Stimulated activated CD8-positive, alpha-beta memory T cell treated with anti-CD3 and anti-CD28 coated beads, Interleukin-7, amount 100 ng/mL, for 1 hour (primary cell): Measurements from ENCODE around the gene RING1.
A peak's percentile ranks its signal among the peaks of the same experiment; 100 is the strongest.

Experiments used
- DNase-seq, 2 donors: peaks; one replicate each; pipeline ENCODE4 v3.0.0-alpha.2; 2020; ENCODE audit warnings: low read depth in 2 of 2

The RING1 gene

DNA sequence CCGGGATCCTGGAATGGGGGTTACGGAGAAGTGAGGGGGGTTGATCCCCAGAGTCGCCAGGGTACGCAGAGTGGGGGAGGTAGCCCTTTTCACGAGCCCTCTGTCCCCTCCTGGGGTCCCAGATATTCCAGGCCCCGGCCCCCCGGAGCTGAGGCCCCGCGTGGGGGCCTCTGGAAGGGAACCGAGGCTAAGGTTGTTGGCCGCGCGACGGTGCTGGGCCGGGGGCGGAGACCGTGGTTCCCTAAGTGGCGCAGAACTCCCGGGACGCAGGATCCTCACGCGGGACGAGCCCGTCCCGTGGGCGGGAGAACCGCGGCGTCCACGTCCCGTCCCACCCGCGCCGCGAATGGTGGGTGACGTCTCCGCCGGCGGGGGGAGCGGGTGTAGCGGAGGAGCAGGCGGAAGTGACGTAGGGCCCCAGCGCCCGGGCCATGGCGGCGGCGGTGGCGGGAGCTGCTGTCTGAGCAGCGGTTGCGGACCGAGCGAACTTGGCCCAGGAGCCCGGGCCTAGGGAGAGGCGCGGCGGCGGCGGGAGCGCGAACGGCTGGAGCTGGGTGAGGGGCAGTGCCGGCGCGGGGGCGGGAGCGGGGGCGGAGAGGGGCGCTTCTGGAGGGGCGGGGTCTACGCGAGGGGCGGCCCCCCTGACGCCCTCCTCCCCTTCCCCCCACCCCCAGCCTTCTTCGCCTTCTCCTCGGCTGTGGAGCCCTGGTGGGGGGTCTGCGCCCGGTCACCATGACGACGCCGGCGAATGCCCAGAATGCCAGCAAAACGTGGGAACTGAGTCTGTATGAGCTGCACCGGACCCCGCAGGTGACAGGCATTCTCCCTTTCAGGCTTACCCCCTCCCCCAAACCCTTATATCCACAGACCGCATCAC lies at the start of gene RING1:
Gene RING1 (plus strand): TSS at position 410 of the 877 bp plus-strand sequence. CDS start 323 bp downstream, at position 733.
- DNase-seq = peak; percentile 69 to 77

DNA sequence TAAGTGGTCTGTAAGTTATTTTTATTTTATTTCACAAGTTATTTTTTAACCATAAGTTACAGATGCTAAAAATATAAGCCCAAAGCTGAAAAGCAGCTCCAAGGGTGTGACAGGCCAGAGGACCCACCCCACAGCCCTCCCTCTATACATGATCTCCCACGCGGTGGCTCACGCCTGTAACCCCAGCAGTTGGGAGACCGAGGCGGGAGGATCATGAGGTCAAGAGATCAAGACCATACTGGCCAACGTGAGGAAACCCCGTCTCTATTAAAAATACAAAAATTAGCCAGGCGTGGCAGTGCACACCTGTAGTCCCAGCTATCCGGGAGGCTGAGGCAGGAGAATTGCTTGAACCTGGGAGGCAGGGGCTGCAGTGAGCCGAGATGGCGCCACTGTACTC lies 48.2 kb upstream of the RING1 start:
- no peak for DNase-seq

DNA sequence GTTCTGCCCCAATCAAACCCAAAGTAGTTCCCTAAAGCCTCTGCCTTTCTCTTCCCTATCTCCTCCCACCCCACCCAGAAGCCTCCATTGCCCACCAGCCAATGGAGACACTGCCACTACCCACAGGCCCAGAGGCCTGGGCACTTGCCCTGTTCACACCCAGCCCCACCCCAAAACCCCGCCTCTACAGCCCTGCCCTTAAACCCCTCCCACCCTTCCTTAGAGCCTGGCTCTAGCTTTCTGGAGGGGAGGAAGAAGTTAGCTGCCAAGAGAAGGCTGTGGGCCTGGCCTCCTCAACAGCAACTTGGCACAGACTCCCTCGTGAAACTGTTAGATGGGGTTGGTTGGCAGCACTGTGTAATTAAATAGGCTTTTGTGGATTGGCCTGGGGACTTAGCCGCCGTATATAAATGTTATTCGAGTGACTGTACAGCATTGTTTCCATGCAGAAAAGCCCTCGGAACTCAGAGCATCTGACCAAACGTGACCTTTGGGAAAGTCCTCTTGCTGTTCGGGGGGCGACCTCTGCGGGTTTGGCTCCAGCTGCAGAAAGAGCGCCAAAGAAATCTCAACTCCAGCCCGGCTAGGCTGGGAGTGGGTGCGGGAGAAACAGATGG lies 47.5 kb upstream of the RING1 start:
- DNase-seq = no peak

DNA sequence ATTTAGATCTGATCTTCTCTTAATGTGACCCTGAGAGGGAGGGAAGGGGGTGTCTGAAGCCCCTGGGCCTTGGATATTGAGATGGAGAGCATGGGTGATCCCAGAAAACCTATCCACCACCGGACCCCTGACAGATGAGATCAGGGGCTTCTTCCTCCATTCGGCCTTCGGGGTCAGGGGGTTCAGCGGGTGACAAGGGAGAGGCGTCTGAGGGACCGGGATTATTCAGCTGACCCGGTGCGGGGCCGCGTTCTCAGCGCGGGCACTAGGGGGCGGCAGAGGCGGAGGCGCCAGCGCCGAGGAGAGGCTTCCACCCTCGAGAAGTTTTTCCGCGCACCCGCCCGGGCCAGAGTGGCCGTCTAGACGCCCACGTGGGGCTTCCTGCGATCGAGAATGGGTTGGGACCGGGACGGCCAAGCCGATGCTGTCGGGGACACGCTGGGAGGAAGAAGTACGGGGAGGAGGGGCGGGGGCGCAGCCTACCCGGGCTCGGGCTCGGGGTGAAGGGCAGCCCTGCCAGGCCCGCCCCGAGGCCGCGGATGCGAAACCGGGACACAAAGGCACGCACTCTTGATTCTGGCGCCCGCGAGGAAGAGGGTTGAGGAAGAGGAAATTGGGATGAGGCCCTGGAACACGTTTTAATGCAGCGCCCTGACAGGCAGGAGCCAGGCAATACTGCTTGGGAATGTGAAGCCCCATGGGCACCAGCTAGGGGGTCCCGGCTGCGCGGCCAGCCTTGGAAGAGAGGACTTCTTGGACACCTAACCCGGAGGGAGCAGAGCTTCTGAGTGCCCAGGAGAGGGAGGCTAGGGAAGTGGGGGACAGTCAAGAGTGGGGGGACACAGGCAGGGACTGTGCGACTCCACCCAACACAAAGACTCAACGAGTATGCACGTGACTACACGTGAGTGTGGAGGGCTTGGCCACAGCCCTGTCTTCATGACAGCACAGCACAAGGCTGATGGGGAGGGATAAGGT lies 46.7 kb upstream of the RING1 start:
- peak; percentile 77 for DNase-seq

DNA sequence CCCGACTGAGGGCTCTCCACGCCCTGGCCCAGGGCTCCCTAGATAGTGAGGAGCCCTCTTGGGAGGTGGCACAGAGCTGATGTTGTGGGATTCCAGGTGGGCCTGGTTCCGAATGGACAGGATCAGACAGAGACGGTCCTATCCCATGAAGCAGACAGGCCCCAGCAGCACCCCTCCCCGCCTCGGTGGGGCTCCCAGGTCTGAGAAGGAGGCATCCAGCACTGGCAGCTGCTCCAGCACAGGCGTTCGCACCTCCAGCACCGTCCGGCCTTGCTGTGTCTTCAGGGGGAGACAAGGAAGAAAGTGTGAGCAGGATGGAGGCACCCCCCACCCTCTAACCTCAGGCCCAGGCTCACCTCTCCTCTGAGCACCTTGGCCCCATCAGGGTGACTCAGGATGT lies 44.8 kb upstream of the RING1 start:
- no peak for DNase-seq

DNA sequence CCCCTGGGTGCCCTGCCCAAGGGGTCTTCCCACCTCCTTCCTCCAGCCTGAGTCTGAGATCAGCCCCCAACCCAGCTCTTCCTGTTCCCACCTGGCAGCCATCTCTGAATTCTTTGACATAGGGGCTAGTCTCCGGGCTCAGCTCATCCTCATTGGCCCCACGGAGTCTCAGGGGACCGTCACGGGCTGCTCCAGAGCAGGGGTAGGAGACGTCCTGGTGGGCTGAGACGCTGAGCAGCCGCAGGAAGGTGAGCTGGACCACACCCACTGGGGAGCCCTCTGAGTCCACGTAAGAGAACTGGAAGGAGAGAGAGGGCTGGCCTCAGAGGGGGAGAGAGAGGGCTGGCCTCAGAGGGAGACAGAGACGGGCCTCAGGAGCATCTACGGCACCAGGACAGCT lies 44.1 kb upstream of the RING1 start:
- DNase-seq = no peak

DNA sequence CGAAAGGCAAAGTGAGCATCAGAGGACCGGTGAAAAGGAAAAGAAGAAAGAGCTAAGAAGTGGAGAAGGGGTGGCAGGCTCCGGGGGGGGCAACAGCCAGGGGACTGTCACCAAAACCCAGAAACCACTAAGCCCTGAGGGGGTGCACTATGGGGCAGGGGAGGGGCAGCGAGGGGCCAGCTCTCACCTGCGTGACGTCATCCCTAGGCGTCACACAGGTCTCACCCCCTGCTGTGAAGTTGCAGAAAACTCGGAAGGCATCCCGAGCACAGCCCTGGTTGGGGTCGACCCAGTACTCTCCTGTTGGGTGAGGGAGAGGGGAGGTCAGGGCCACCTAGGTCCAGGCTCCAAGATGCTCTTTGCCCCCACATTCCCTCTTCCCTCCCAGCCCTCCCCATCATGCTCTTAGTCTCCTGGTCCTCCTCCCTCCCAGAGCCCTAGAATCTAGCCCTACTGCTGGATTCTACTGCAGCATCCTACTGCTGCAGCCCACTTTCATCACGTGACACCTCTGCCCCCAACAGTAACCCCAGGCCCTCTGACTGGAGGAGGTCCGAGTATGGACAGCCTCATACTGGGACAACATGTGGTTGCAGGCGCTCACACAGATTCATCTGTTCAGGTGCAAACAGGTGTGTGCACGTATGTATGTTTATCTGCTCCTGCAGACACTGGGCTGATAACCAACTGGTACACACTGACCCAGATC lies 43.5 kb upstream of the RING1 start:
- DNase-seq = no peak

DNA sequence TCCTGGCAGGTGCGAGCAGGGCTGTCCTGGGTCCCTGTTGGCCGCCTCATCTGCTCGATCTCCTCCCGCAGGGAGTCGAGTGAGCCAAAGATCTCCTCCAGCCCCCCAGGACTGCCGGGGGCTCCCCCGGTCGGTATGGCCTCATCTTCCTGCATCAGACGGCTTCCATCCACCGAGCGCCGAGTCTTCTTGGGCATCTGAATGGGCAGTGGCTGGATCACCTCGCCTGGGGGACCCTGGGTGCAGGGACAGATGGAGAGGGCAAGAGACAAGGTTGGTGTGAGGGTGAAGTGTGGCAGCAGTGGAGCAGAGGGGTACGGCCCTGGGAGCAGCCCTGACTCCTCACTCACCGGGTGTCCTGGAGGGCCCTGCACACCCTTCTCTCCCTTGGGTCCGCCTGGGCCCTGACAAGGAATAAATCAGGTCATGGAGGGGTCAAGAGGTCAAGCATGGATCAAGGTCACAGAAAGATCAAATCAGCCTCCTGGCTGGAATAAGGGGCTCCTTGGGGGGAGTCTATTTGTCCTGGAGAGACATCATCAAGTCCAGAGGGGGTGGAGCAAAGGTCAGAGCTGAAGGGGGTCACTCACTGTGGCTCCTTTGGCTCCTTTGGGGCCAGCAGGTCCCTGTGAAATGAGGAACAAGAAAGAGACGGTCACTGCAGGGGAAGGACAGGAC lies 42.6 kb upstream of the RING1 start:
- no peak for DNase-seq

DNA sequence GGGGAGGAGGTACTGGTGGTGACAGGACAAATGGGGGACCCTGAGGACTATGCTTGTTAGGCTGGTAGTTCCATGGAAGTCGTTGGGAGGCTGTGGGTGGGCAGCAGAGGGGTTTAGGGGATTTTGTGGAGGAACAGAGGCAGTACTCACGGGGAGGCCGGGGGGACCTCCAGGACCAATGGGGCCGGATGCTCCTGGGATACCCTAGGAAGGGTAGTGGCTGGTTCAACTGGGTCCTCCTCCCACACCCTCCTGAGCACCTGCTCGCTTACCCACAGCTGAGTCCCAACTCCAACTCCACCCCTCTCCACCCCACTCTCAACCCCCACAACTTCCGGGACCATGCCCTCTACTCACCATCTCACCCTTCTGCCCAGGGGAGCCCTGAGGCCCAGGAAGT lies 41.9 kb upstream of the RING1 start:
- no peak for DNase-seq

DNA sequence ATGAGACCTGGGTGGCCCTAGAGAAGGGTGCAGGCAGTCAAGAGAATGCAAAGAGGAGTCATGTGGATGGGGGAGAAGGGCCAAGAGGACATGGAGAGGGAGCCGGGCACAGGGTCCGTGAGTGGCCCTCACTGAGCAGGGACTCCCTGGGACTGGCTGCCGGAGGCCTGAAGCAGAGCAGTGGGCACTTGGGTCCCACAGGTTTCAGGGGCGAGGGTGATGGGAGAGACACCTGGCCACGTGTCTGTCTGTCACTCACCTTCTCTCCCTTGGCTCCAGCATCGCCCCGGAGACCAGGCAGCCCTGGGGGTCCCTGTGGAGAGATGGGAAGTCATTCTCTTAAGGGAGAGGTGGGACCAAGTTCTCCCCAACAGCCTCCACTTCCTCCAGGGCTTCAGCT lies 41.5 kb upstream of the RING1 start:
- DNase-seq = no peak

DNA sequence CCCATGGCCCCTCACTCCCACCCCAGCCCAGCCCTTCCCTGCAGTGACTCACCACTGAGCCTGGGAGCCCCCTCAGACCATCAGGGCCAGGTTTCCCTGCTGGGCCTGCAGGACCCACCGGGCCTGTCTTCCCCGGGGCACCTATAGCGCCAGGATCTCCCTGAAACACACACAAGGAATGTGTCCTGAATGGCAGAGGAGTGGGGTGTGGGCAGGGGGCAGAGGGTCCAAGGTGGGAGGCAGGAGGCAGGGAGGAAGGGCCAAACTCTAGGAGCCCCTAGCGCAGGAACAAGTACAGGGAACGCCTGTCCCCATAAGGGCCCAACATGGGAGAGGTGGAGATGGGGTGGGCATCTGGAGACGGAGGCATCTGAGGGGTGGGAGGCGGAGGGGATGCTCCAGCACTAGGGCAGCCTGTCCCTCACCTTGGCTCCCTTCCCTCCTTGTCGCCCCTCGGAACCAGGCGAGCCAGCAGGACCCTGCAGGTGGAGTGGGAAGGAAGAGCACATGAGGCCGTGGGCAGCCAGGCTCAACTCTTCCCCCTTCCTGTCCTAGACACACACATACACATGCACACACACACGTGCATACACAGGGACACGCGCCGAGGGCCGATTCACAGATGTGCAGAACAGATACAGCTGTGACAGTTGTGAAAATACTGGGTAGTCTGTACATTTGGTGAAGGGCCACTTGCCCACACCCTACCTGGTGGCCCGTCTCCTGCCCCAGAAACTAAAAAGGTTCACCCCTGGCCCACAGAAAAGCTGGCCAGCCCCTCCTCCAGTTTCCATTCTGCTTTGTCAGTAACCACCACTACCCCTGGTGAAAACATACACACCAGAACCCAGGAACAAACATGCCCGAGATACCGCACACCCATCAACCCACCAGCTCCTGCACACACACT lies 40.7 kb upstream of the RING1 start:
- DNase-seq = no peak

DNA sequence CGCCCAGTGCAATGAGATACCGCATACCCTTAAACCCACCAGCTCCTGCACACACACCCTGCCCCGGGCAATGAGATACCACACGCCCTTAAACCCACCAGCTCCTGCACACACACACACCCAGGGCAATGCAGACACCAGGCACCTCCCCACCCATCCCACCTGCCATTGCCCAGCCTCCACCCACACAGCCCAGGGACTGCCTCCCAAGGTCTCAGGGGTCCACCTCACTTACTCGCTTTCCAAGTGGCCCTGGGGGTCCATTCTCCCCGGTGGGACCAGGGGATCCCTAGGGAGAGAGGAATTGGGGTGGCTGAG lies 40.1 kb upstream of the RING1 start:
- DNase-seq = no peak

DNA sequence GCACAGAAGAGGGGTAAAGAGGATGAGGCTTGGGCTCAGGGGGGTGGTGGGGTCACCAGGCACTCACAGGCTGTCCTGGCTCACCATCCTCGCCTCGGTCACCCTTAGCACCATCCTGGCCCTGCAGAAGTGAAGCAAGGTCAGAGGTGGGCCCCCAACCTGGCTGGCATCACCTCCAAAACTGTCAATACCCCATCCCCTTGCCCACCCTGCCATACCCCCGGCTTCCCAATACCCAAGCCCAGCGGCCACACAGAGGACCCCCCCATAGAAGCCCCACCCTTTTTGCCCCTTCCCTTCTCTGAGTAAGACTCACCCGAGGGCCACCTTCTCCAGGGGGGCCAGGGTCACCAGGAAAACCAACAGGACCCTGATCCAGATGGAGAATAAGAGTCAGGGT lies 39.7 kb upstream of the RING1 start:
- no peak for DNase-seq

DNA sequence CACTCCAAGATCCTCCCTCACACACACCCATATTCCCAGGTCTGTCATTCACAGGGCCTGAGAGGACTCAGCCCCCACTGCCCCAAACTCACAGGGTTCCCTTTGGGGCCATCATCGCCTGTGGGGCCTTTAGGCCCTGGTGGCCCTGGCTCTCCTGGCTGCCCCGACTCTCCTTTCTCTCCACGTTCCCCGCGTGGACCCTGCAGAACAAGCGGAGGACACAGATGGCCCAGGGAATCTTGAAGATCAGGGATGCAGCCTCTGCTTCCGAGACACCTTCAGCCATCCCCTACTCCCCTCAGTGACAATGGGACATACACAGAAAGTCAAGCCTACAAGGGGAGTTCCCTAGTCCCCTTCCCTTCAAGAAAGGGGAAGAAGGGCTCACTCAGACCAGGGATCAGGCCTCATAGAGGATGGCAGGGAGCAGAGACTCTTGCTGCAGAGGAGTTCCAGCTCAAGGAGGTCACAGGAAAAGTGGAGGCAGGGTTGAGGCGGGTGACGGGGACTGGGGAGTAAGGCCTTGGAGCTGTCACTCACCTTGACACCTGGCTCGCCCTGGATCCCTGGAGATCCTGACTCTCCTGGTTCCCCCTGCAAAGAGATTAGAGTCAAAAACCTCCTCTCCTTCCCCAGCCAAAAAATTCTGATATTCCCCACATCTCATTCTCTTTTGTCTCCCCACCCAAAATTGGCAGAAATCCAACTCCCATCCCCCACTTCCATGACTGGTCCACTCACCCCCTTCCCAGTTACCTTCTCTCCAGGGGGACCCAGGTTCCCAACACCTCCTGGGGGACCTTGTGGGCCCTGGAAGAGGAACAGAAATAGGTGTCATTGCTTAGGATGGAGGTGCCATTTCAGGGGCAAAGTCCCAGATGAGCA lies 38.8 kb upstream of the RING1 start:
- DNase-seq = no peak

DNA sequence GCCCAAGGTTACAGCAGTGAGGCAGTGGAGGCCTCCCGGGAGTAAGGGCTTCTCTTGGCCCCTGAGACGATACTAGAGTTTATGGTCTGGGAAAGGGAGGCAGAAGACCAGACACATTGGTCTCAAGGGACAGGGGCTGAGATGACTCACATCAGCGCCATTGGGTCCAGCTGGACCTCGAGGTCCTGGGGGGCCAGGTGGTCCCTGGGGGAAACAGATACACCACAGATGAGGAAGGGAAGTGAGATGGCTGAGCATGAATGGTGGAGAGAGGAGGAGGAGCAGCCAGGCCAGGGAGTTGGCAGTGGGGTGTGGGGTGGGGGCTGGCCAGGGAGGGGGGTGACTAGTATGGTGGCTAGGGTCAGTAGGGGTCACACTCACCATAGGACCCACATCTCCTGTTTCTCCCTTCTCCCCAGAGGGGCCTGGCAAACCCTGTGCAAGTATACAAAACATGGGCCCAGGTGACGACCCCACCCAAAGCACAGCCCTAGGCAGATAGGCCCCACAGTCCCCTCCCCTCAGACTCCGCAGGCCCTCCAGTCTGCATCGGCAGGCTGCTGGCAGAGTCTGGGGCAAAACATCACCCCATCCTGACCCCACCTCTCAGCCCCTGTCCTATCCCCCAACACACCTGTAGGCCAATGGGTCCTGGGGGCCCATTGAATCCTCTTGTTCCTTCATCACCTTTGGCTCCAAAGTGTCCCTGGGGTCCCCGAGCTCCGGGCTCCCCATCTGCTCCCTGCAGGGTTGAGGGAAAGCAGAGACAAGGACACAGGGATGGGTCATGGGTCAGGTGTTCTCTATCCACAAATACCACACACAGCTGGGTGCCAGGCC lies 37.9 kb upstream of the RING1 start:
- DNase-seq = no peak

DNA sequence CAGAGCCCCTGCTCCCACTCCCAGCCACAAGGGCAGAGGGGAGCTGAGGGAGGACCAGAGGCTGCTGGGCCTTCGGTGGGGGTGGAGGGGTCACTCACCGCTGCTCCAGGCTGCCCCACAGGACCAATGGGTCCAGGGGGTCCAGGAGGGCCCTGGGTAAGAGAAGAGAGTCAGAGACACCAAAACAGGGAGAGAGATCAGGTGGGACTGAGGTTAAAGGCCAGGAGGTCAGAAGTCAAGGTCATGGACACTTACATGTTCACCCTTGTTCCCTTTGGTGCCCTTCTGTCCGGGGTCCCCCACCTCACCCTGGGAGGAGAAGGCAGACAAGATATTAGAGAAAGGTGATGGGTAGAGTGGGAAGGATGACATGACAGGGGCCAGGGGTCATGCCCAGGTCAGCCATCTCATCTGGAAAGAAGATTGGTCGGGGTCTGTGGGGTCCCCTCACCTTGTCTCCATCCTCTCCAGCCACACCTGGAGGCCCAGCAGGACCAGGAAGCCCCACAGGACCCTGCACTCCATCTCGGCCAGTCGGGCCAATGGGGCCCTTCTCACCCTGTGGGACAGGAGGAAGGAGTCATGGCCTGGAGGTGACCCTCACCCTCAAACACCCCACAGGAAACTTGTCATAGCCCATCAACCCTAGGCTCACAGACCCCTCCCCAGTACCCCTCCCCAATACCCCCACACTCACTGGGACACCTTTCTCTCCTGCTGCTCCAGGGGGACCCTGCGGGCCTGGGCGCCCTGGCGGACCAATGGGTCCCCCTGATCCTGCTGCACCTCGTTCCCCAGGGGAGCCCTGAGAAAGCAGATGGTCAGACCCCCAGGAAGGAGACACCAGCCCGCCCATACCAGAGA lies 37.1 kb upstream of the RING1 start:
- no peak for DNase-seq
